Gastrocnemius medialis (tissue), 4 donors: ENCODE measurements around the gene INPP4B. TPM values are rescaled to one million over a fixed set of nuclear protein-coding genes. Genes with fewer than 3 reads are reported as not detected.

Source experiments
- ATAC-seq, 2 donors: fragments of 150-250 bp; one replicate each; pipeline ENCODE4 v1.9.1; 2016
- DNase-seq, 2 donors: peaks; one replicate each; pipeline ENCODE4 v3.0.0-alpha.2; 2019
- H3K27ac ChIP-seq, 4 donors: fragments of 200-600 bp; sonication (generic); 1 replicate in 1 of 4; 2 replicates in 3 of 4; pipeline ENCODE4 v1.5.1; 2016 to 2018; ENCODE audit warnings: mild to moderate bottlenecking in 2 of 4, moderate library complexity in 1 of 4
- H3K27me3 ChIP-seq, 3 donors: fragments of 200-600 bp; sonication (generic) in 2 of 3; 1 replicate in 1 of 3; 2 replicates in 2 of 3; pipeline versions ENCODE4 v1.5.1 to v1.6.0; 2016 to 2019; ENCODE audit warnings: mild to moderate bottlenecking in 1 of 3, moderate library complexity in 1 of 3
- H3K36me3 ChIP-seq, 2 donors: fragments of 200-600 bp; sonication (generic) in 1 of 2; one replicate each; pipeline ENCODE4 v1.5.1; 2017 to 2018
- H3K4me1 ChIP-seq, 2 donors: fragments of 200-600 bp; sonication (generic) in 1 of 2; one replicate each; pipeline ENCODE4 v1.5.1; 2016 to 2017; ENCODE audit warnings: mild to moderate bottlenecking in 2 of 2
- H3K4me3 ChIP-seq, 4 donors: fragments of 200-600 bp; sonication (generic) in 3 of 4; 1 replicate in 1 of 4; 2 replicates in 3 of 4; pipeline ENCODE4 v1.5.1; 2016 to 2019; ENCODE audit warnings: mild to moderate bottlenecking in 2 of 4
- H3K9me3 ChIP-seq, 3 donors: fragments of 200-600 bp; sonication (generic) in 2 of 3; 1 replicate in 1 of 3; 2 replicates in 2 of 3; pipeline ENCODE4 v1.5.1; 2016 to 2019
- CTCF ChIP-seq, 5 experiments: fragments of 450-650 bp in 3 of 5; fragments of 200-600 bp in 2 of 5; sonication (generic) in 2 of 5; IDR thresholded peaks in 4 of 5; conservative IDR thresholded peaks in 1 of 5; 1 replicate in 4 of 5; 2 replicates in 1 of 5; pipeline ENCODE4 v1.5.1; 2016 to 2019; ENCODE audit warnings: antibody characterized with exemption in 5 of 5, mild to moderate bottlenecking in 3 of 5, moderate library complexity in 3 of 5
- POLR2A ChIP-seq, 2 donors: fragments of 450-650 bp; IDR thresholded peaks; one replicate each; pipeline ENCODE4 v1.6.1; 2017; ENCODE audit warnings: antibody characterized with exemption in 2 of 2, mild to moderate bottlenecking in 2 of 2, moderate library complexity in 2 of 2
- in situ Hi-C, 4 donors: fragments of 200-750 bp; cut with MboI; loops; one replicate each; pipeline versions ENCODE4 v1.15.0 to v1.8.0; 2017; ENCODE audit warnings: low sequenced_read_pairs in 4 of 4
- intact Hi-C: fragments of 100-400 bp; cut with DNase I; formaldehyde crosslinking; loops from one replicate; pipeline ENCODE4 v1.15.1; 2023; ENCODE audit warnings: low total_unique reads
- total RNA-seq, 4 donors: library from RNA; depleted of rRNA; stranded (reverse); fragments of >200 nt; gene quantifications; one replicate each; pipeline versions ENCODE4 v1.1.0 to v1.2.3, GENCODE V29; 2016

The INPP4B gene
- total RNA-seq, 4 donors from 2014 or later: 7.5 to 23.6 (median 9.1) TPM

- no peaks in the 10 kb centered on the region for H3K27me3 ChIP-seq
- in situ Hi-C loops (no loop called here), intact Hi-C loops (no loop called here)
- H3K36me3 ChIP-seq: no peaks in the 10 kb centered on the region
- ATAC-seq (no peak), DNase-seq (no peak)
- H3K4me3 ChIP-seq: no peak overlapping the region
- H3K9me3 ChIP-seq: no peaks in the 10 kb centered on the region
- TF ChIP-seq CTCF (IDR thresholded peaks at IDR 0.05 in 4 of 5, conservative IDR thresholded peaks at IDR 0.05 in 1 of 5) (no peak), POLR2A (IDR thresholded peaks at IDR 0.05) (no peak)
- peaks cover under 1% of the 10 kb centered on the region in 2 donors for H3K4me1 ChIP-seq
- no peak overlapping the region for H3K27ac ChIP-seq
These were observed 573.6 kb downstream of the INPP4B start for GRCh38 chr4:142272452-142272851.

GRCh38 chr4:142271832-142272231, 574.3 kb downstream of the INPP4B start:
- TF ChIP-seq POLR2A (IDR thresholded peaks at IDR 0.05) (no peak), CTCF (IDR thresholded peaks at IDR 0.05 in 4 of 5, conservative IDR thresholded peaks at IDR 0.05 in 1 of 5) (no peak)
- no peak overlapping the region for H3K4me3 ChIP-seq
- in situ Hi-C loops (no loop called here), intact Hi-C loops (no loop called here)
- H3K9me3 ChIP-seq: no peaks in the 10 kb centered on the region
- ATAC-seq: no peak
- H3K4me1 ChIP-seq: peaks cover 5 to 7% of the 10 kb centered on the region in 2 donors
- no peak overlapping the region for H3K27ac ChIP-seq
- H3K27me3 ChIP-seq: no peaks in the 10 kb centered on the region
- no peak for DNase-seq
- H3K36me3 ChIP-seq: no peaks in the 10 kb centered on the region

- H3K4me3 ChIP-seq: no peak overlapping the region
- H3K27ac ChIP-seq: peak overlapping the region; percentile 78 to 94 (median 86)
- H3K27me3 ChIP-seq: no peaks in the 10 kb centered on the region
- DNase-seq (no peak), ATAC-seq (no peak)
- in situ Hi-C loops (no loop called here), intact Hi-C loops (loop anchor here (5.0 to 10.0 kb wide), 3 partner anchors 40 to 578 kb away; partner anchors contain the start of gene INPP4B)
- TF ChIP-seq CTCF (IDR thresholded peaks at IDR 0.05 in 4 of 5, conservative IDR thresholded peaks at IDR 0.05 in 1 of 5) (no peak), POLR2A (IDR thresholded peaks at IDR 0.05) (no peak)
- H3K36me3 ChIP-seq: no peaks in the 10 kb centered on the region
- peaks cover 26 to 36% of the 10 kb centered on the region in 2 donors for H3K4me1 ChIP-seq
- no peaks in the 10 kb centered on the region for H3K9me3 ChIP-seq
These were observed 579.0 kb downstream of the INPP4B start for GRCh38 chr4:142267101-142267500.

- Histone ChIP-seq H3K36me3 (no peaks in the 10 kb centered on the region), H3K27ac (peak overlapping the region; percentile 78 to 94 (median 86)), H3K4me1 (peaks cover 26 to 36% of the 10 kb centered on the region in 2 donors), H3K9me3 (no peaks in the 10 kb centered on the region), H3K4me3 (peak overlapping the region in 2 of 4 donors; percentile 1 to 12), H3K27me3 (no peaks in the 10 kb centered on the region)
- no peak for DNase-seq
- ATAC-seq: peak; percentile 58 to 80
- intact Hi-C loops (loop anchor here (5.0 to 10.0 kb wide), 3 partner anchors 41 to 579 kb away; partner anchors contain the start of gene INPP4B), in situ Hi-C loops (no loop called here)
- no peak for TF ChIP-seq POLR2A (IDR thresholded peaks at IDR 0.05)
These were observed 580.2 kb downstream of the INPP4B start for GRCh38 chr4:142265946-142266345.

GRCh38 chr4:142265536-142265935, 580.6 kb downstream of the INPP4B start:
- intact Hi-C loops: loop anchor here (5.0 to 10.0 kb wide), 3 partner anchors 42 to 579 kb away; partner anchors contain the start of gene INPP4B
- Histone ChIP-seq H3K27me3 (no peaks in the 10 kb centered on the region), H3K9me3 (no peaks in the 10 kb centered on the region), H3K27ac (peak overlapping the region; percentile 78 to 94 (median 86)), H3K4me3 (peak overlapping the region in 3 of 4 donors; percentile 1 to 19 (median 12)), H3K4me1 (peaks cover 26 to 36% of the 10 kb centered on the region in 2 donors), H3K36me3 (no peaks in the 10 kb centered on the region)
- in situ Hi-C loops: no loop called here
- DNase-seq (peak; percentile 61 to 69), ATAC-seq (peak; percentile 98)
- no peak for TF ChIP-seq POLR2A (IDR thresholded peaks at IDR 0.05)
- no peak for TF ChIP-seq CTCF (IDR thresholded peaks at IDR 0.05 in 4 of 5, conservative IDR thresholded peaks at IDR 0.05 in 1 of 5)
